ENCODE results near the gene SPPL3. TPM values are rescaled to one million over a fixed set of nuclear protein-coding genes. Genes with fewer than 3 reads are reported as not detected.

SPPL3 gene
- total RNA-seq, 1 experiment from 2014 or later: 5.4 TPM

DNA sequence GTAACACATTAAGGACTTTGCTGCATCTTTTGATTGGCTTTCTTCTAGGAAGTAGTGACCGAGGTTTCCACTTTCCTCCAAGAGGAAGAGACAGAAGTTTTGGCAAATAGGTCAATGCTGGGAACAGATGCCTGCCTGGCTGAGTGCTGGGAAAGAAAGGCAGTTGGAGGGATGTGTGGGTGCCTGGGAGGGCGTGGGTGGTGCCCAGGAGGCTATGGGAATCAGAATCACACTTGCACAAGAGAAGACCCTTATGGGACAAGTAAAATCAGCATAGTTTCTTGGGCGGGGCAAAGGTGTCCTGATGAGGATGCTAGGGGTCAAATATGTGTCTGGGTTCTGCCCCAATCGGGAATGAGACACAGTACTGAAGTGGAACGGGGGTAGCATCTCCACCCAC is 179.4 kb downstream of the SPPL3 start:
- DNase-seq (ENCODE audit: low read depth): no peak

GRCh38 chr12:120722784-120723183 is 181.4 kb downstream of the SPPL3 start:
- DNase-seq (ENCODE audit: low read depth): no peak

DNA sequence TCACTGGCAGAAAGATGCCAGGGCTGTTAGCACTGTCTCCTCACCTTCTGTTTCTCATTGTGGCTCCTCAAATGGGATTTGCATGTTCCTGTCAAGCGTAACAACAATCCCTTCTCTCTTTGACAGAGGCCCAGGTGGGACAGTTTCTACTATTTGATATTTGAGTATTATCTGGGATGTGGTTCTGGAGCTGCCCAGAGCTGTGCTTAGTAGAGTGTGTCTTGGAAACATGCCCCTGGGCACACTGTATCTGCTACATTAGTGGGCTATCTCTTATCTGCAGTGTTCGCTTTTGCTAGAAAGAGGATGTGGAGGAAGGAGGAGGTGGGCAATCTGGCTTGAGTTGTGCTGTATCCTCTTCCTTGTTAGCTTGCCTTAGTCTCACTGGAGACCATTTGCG is 182.3 kb downstream of the SPPL3 start:
- no peak for DNase-seq (ENCODE audit: low read depth)

DNA sequence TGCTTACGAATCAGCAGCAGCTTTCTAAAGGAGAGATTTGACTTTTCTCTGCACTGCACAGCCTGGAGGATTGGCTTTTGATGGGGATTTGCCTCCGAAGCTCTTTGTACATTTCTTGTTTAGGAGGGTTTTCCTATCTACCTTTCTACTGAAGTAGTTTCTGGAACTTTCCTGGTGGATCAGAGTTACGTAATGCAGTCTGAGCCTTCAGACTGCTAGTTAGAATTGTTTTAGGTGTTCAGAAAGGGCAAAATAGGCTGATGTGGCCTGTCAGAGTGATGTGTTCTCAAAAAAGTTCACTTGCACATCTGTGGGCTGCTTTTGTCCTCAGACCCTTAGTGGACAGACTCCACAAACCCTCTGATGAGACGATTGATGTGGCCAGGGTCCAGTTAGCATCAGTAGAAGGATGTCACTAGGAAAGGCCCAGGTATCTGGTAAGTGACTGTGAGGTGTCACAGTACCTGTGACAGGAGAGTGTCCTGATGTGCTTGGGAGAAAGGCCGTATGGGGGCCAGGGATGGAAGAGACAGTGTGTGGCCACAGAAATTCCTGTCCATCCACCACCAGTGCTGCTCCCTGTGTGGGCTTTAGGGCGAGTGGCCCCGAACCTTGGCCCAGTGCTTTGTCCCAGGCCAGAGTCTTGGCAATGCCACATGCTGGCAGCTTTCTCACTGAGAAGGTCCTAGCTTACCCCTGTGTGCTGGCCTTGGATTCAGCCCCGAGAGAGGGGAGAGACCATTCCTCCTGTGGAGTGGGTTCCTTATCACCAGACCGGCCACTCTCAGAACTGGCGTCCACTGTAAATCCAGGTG is 183.0 kb downstream of the SPPL3 start:
- DNase-seq (ENCODE audit: low read depth): no peak

GRCh38 chr12:120720234-120720986 is 183.7 kb downstream of the SPPL3 start:
- DNase-seq (ENCODE audit: low read depth): no peak

DNA sequence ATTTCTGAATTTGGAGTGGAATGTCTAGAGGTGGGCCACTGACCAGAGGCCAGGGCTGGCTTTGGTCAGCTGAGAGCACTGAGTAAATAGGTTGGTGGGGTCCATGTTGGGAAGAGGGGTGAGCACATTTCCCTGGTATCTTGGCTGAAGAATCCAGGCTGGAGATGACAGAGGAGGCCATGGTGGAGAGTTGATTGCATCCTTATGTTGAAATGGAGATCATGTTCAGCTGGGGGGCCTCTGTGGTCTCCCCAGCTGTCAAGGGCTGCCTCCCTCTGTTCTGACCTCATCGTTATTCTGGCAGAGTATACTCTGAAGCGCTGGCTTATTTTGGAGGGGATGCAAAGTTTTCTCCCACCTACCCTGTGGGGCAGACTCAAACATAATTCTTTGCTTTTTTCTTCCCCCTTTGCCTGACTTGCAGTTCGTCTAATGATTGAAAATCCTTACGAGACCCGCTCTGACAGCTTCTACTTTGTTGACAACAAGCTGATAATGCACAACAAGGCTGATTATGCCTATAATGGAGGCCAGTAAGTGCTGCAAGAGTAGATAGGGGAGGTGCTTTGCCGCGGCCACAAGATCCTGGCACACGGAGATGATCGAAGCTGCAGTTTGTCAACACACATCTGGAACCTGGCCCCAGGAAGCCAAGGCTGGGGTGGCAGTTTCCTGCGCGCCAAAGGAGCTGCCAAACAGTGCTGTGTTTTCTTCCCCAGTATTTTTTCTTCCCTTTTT is 184.5 kb downstream of the SPPL3 start:
- no peak for DNase-seq (ENCODE audit: low read depth)

- DNase-seq (ENCODE audit: low read depth): no peak
Measured at GRCh38 chr12:120719072-120719471, 185.1 kb downstream of the SPPL3 start.

- DNase-seq (ENCODE audit: low read depth): no peak
Measured at GRCh38 chr12:120718055-120718454, 186.1 kb downstream of the SPPL3 start.

DNA sequence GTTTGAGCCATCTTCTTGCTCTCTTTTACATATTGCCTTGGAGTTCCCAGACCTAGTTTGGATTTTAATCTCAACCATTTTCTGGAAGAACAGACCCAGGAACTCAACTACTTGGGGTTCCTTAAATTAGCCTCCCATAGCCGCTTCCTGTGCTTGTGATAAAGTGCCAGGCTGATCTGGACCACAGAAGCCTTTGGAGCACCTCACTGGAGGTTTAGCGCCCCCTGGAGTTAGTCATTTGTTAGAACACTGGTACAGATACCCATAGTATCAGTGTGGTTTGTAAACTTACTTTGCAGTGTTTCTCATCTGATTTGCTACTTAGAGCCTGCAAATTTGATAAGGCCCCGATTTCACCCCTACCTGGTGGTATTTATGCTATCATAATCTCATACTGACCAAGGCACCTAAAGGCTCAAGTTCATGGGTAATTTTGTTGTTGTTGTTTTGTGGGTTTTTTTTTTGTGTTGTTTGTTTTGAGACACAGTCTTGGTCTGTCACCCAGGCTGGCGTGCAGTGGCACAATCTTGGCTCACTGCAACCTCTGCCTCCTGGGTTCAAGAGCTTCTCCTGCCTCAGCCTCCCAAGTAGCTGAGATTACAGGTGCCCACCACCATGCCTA is 190.2 kb downstream of the SPPL3 start:
- peak; percentile 73 for DNase-seq (ENCODE audit: low read depth)

- no peak for DNase-seq (ENCODE audit: low read depth)
Measured at GRCh38 chr12:120712610-120713009, 191.5 kb downstream of the SPPL3 start.

Other genes with a start within 250 kb of the SPPL3 start
- gene MLEC, start 217.2 kb downstream of the SPPL3 start, total RNA-seq (2014; rRNA removed; shearing (Covaris generic)): 93.7 and 108 TPM in 2 replicates
- gene UNC119B, start 193.9 kb downstream of the SPPL3 start, total RNA-seq (2014; rRNA removed; shearing (Covaris generic)): 11.2 and 15.0 TPM in 2 replicates
- gene ACADS, start 178.5 kb downstream of the SPPL3 start, total RNA-seq (2014; rRNA removed; shearing (Covaris generic)): 9.4 and 10.9 TPM in 2 replicates
- gene HNF1A, start 74.2 kb upstream of the SPPL3 start, total RNA-seq (2014; rRNA removed; shearing (Covaris generic)): not detected in 2 replicates
- gene C12orf43, start 112.1 kb upstream of the SPPL3 start, total RNA-seq (2014; rRNA removed; shearing (Covaris generic)): 17.6 and 21.8 TPM in 2 replicates
- gene OASL, start 134.9 kb upstream of the SPPL3 start, total RNA-seq (2014; rRNA removed; shearing (Covaris generic)): 29.6 and 38.7 TPM in 2 replicates
- 0.57 and 1.3 TPM in 2 replicates for gene P2RX7, start 228.5 kb upstream of the SPPL3 start, total RNA-seq (2014; rRNA removed; shearing (Covaris generic))